NK-92 treated with Interleukin-12 subunit alpha and Interleukin-12 subunit beta, amount 100 ng/mL, for 24 hours (cell line): ENCODE data around the gene TRIO.

ENCODE experiments used
- DNase-seq: peaks from one replicate; lab custom pipeline; 2025; lab: John Stamatoyannopoulos, UW

The TRIO gene

GRCh38 chr5:14557791-14558415 is 414.8 kb downstream of the TRIO start:
- DNase-seq = no peak
